Measurements from ENCODE around the gene GJA9. TPM values are rescaled to one million over a fixed set of nuclear protein-coding genes. Genes with fewer than 3 reads are reported as not detected.

GJA9 gene
- total and polyA plus RNA-seq, 12 donors, result not detected

GRCh38 chr1:38892976-38893375 is 11.6 kb upstream of the GJA9 start:
- no peaks in the 10 kb centered on the region for H3K9me3 ChIP-seq (replicated peaks in 1 of 3)
- TF ChIP-seq POLR2A (IDR thresholded peaks at IDR 0.05), result no peak
- no peak for TF ChIP-seq CTCF (IDR thresholded peaks at IDR 0.05)
- no peak overlapping the region for H3K27ac ChIP-seq
- no peak for DNase-seq
- no peaks in the 10 kb centered on the region for H3K27me3 ChIP-seq
- 77 to 81% (median 79%) methylated on average over 1 of the region's 1 CpG for WGBS, 4 donors
- no peaks in the 10 kb centered on the region for H3K4me1 ChIP-seq (replicated peaks in 1 of 2)
- intact Hi-C loops (cut with DNase I), result no loop called here
- H3K36me3 ChIP-seq (replicated peaks in 1 of 2), result no peaks in the 10 kb centered on the region
- no peak overlapping the region for H3K4me3 ChIP-seq

GRCh38 chr1:38891753-38892152 is 10.4 kb upstream of the GJA9 start:
- TF ChIP-seq POLR2A (IDR thresholded peaks at IDR 0.05) (no peak), CTCF (IDR thresholded peaks at IDR 0.05) (no peak)
- 88 to 89% (median 89%) methylated on average over 1 of the region's 1 CpG for WGBS, 4 donors
- intact Hi-C loops (cut with DNase I), result no loop called here
- H3K27ac ChIP-seq, result no peak overlapping the region
- H3K9me3 ChIP-seq (replicated peaks in 1 of 3), result no peaks in the 10 kb centered on the region
- DNase-seq, result no peak
- H3K4me1 ChIP-seq (replicated peaks in 1 of 2), result no peaks in the 10 kb centered on the region
- H3K27me3 ChIP-seq, result no peaks in the 10 kb centered on the region
- H3K36me3 ChIP-seq (replicated peaks in 1 of 2), result no peaks in the 10 kb centered on the region
- H3K4me3 ChIP-seq, result no peak overlapping the region

DNA sequence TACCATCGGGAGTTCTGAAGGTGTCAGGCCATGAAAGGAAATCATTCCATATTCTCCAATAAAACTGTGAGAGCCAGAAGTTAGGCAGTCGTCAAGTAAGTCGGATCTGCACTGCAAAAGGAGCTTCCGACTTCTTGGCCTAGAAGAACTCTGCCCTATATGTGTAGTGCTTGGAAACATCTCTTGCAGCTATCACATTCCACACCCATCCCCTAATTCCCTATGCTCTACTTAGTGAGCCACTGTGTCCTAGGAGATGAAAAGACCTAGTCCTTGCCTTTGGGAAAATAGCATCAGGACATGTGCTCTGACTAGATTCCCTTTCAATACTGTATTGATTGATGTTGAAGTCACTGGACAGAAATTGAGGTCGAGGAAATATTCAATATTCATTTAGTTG is 8.2 kb upstream of the GJA9 start:
- Histone ChIP-seq H3K27me3 (no peaks in the 10 kb centered on the region), H3K27ac (no peak overlapping the region), H3K36me3 (replicated peaks in 1 of 2) (no peaks in the 10 kb centered on the region), H3K4me3 (no peak overlapping the region), H3K9me3 (replicated peaks in 1 of 3) (no peaks in the 10 kb centered on the region), H3K4me1 (replicated peaks in 1 of 2) (no peaks in the 10 kb centered on the region)
- DNase-seq, result no peak
- TF ChIP-seq CTCF (IDR thresholded peaks at IDR 0.05) (no peak), POLR2A (IDR thresholded peaks at IDR 0.05) (no peak)
- WGBS, 4 donors, result 65 to 91% (median 75%) methylated on average over 5 of the region's 5 CpGs
- intact Hi-C loops (cut with DNase I), result no loop called here

- DNase-seq, result no peak
- H3K27me3 ChIP-seq, result no peaks in the 10 kb centered on the region
- TF ChIP-seq POLR2A (IDR thresholded peaks at IDR 0.05), result no peak
- TF ChIP-seq CTCF (IDR thresholded peaks at IDR 0.05), result no peak
- H3K4me3 ChIP-seq, result no peak overlapping the region
- WGBS, 4 donors, result 89 to 97% (median 92%) methylated on average over 9 of the region's 9 CpGs
- H3K9me3 ChIP-seq (replicated peaks in 1 of 3), result no peaks in the 10 kb centered on the region
- intact Hi-C loops (cut with DNase I), result no loop called here
- H3K36me3 ChIP-seq (replicated peaks in 1 of 2), result no peaks in the 10 kb centered on the region
- no peak overlapping the region for H3K27ac ChIP-seq
- H3K4me1 ChIP-seq (replicated peaks in 1 of 2), result no peaks in the 10 kb centered on the region
These were observed 7.3 kb upstream of the GJA9 start for GRCh38 chr1:38888423-38889333.

Measured in adrenal gland (tissue), 12 donors.